Skeletal muscle satellite cell (primary cell): ENCODE data around the gene IDH3A.

Experiments
- H3K27me3 ChIP-seq: 2 replicates; pipeline ENCODE4 v1.7.0; 2013; ENCODE audit warnings: low read length; ENCODE audit not compliant: control insufficient read depth, insufficient read depth
- H3K36me3 ChIP-seq: 2 replicates; pipeline ENCODE4 v1.7.0; 2013; ENCODE audit warnings: mild to moderate bottlenecking, control low read depth, low read length; ENCODE audit not compliant: insufficient read depth
- H3K4me1 ChIP-seq: 2 replicates; pipeline ENCODE4 v1.7.0; 2013; ENCODE audit warnings: low read length; ENCODE audit not compliant: control insufficient read depth, insufficient read depth
- H3K4me2 ChIP-seq: 2 replicates; pipeline ENCODE4 v1.7.0; 2013; ENCODE audit warnings: mild to moderate bottlenecking, low read length
- H3K4me3 ChIP-seq: 2 replicates; pipeline ENCODE4 v1.7.0; 2013; ENCODE audit warnings: low read length
- H3K9ac ChIP-seq: 2 replicates; pipeline ENCODE4 v1.7.0; 2013; ENCODE audit warnings: mild to moderate bottlenecking, low read depth, low read length, moderate library complexity
- H3K9me3 ChIP-seq: replicated peaks from 2 replicates; pipeline ENCODE4 v1.7.0; 2013; ENCODE audit warnings: mild to moderate bottlenecking, control low read depth, low read length

Gene IDH3A

GRCh38 chr15:78207110-78207458 is 57.9 kb downstream of the IDH3A start:
- peak overlapping the region; percentile 13 for H3K4me2 ChIP-seq
- H3K4me3 ChIP-seq = no peak overlapping the region
- no peaks in the 10 kb centered on the region for H3K36me3 ChIP-seq
- no peaks in the 10 kb centered on the region for H3K9me3 ChIP-seq
- H3K4me1 ChIP-seq = peaks cover 32% of the 10 kb centered on the region
- no peak overlapping the region for H3K9ac ChIP-seq
- H3K27me3 ChIP-seq = peaks cover 18% of the 10 kb centered on the region

GRCh38 chr15:78207641-78208340 is 58.6 kb downstream of the IDH3A start:
- Histone ChIP-seq H3K4me3 (no peak overlapping the region), H3K27me3 (peaks cover 13% of the 10 kb centered on the region), H3K9ac (no peak overlapping the region), H3K36me3 (no peaks in the 10 kb centered on the region), H3K4me2 (no peak overlapping the region), H3K9me3 (no peaks in the 10 kb centered on the region), H3K4me1 (peaks cover 39% of the 10 kb centered on the region)

- Histone ChIP-seq H3K9me3 (no peaks in the 10 kb centered on the region), H3K36me3 (no peaks in the 10 kb centered on the region), H3K9ac (no peak overlapping the region), H3K4me3 (no peak overlapping the region), H3K4me2 (no peak overlapping the region), H3K4me1 (peaks cover 45% of the 10 kb centered on the region), H3K27me3 (peaks cover 7% of the 10 kb centered on the region)
Observed at GRCh38 chr15:78208341-78208844, 59.2 kb downstream of the IDH3A start.

- Histone ChIP-seq H3K9me3 (no peaks in the 10 kb centered on the region), H3K27me3 (peaks cover under 1% of the 10 kb centered on the region), H3K4me3 (no peak overlapping the region), H3K4me1 (peaks cover 45% of the 10 kb centered on the region), H3K36me3 (no peaks in the 10 kb centered on the region), H3K4me2 (no peak overlapping the region), H3K9ac (no peak overlapping the region)
Observed at GRCh38 chr15:78208887-78209645, 59.9 kb downstream of the IDH3A start.

GRCh38 chr15:78209646-78210348 is 60.6 kb downstream of the IDH3A start:
- Histone ChIP-seq H3K36me3 (no peaks in the 10 kb centered on the region), H3K9ac (no peak overlapping the region)

GRCh38 chr15:78210349-78210717 is 61.2 kb downstream of the IDH3A start:
- H3K36me3 ChIP-seq = no peaks in the 10 kb centered on the region
- H3K4me1 ChIP-seq = peaks cover 37% of the 10 kb centered on the region
- no peak overlapping the region for H3K4me2 ChIP-seq
- no peaks in the 10 kb centered on the region for H3K9me3 ChIP-seq
- H3K27me3 ChIP-seq = no peaks in the 10 kb centered on the region
- no peak overlapping the region for H3K4me3 ChIP-seq
- no peak overlapping the region for H3K9ac ChIP-seq

More at GRCh38 chr15:78209646-78210348, 60.6 kb downstream of the IDH3A start:
- Histone ChIP-seq H3K4me2 (no peak overlapping the region), H3K4me3 (no peak overlapping the region), H3K27me3 (no peaks in the 10 kb centered on the region), H3K9me3 (no peaks in the 10 kb centered on the region), H3K4me1 (peaks cover 42% of the 10 kb centered on the region)

- no peak overlapping the region for H3K4me3 ChIP-seq
Observed at GRCh38 chr15:78211189-78211921, 62.2 kb downstream of the IDH3A start.

GRCh38 chr15:78212008-78212407 is 62.8 kb downstream of the IDH3A start:
- Histone ChIP-seq H3K27me3 (no peaks in the 10 kb centered on the region), H3K4me1 (peaks cover 32% of the 10 kb centered on the region), H3K4me2 (peak overlapping the region; percentile 70), H3K36me3 (no peaks in the 10 kb centered on the region), H3K9me3 (no peaks in the 10 kb centered on the region), H3K9ac (no peak overlapping the region), H3K4me3 (no peak overlapping the region)

More at GRCh38 chr15:78211189-78211921, 62.2 kb downstream of the IDH3A start:
- Histone ChIP-seq H3K36me3 (no peaks in the 10 kb centered on the region), H3K4me2 (no peak overlapping the region), H3K9me3 (no peaks in the 10 kb centered on the region), H3K4me1 (peaks cover 33% of the 10 kb centered on the region), H3K27me3 (no peaks in the 10 kb centered on the region), H3K9ac (no peak overlapping the region)

GRCh38 chr15:78212546-78213424 is 63.6 kb downstream of the IDH3A start:
- Histone ChIP-seq H3K36me3 (no peaks in the 10 kb centered on the region), H3K4me3 (peak overlapping the region; percentile 32), H3K9ac (no peak overlapping the region), H3K27me3 (no peaks in the 10 kb centered on the region), H3K4me2 (peak overlapping the region; percentile 70), H3K4me1 (peaks cover 30% of the 10 kb centered on the region), H3K9me3 (no peaks in the 10 kb centered on the region)

GRCh38 chr15:78213425-78213750 is 64.2 kb downstream of the IDH3A start:
- Histone ChIP-seq H3K4me2 (no peak overlapping the region), H3K27me3 (no peaks in the 10 kb centered on the region), H3K9me3 (no peaks in the 10 kb centered on the region), H3K4me1 (peaks cover 30% of the 10 kb centered on the region), H3K9ac (no peak overlapping the region), H3K4me3 (no peak overlapping the region), H3K36me3 (no peaks in the 10 kb centered on the region)
